ENCODE data around the gene TRMT2A.

Gene TRMT2A

GRCh38 chr22:20112623-20113511 lies 4.2 kb downstream of the TRMT2A start:
- Histone ChIP-seq H3K9me3 (ENCODE audit: control insufficient read depth, low read length) (no peaks in the 10 kb centered on the region), H3K27me3 (ENCODE audit: control insufficient read depth, insufficient read depth, low read length) (no peaks in the 10 kb centered on the region), H3K79me2 (no peaks in the 10 kb centered on the region), H3K36me3 (ENCODE audit: control insufficient read depth, insufficient read depth, low read length) (no peaks in the 10 kb centered on the region), H3K4me1 (no peaks in the 10 kb centered on the region), H3K4me3 (ENCODE audit: low read depth, low read length) (no peak overlapping the region), H3K4me2 (ENCODE audit: low read length) (no peak overlapping the region), H3K27ac (no peak overlapping the region), H2AFZ (no peak overlapping the region), H3K9ac (no peak overlapping the region)
- TF ChIP-seq, protein P1, sequence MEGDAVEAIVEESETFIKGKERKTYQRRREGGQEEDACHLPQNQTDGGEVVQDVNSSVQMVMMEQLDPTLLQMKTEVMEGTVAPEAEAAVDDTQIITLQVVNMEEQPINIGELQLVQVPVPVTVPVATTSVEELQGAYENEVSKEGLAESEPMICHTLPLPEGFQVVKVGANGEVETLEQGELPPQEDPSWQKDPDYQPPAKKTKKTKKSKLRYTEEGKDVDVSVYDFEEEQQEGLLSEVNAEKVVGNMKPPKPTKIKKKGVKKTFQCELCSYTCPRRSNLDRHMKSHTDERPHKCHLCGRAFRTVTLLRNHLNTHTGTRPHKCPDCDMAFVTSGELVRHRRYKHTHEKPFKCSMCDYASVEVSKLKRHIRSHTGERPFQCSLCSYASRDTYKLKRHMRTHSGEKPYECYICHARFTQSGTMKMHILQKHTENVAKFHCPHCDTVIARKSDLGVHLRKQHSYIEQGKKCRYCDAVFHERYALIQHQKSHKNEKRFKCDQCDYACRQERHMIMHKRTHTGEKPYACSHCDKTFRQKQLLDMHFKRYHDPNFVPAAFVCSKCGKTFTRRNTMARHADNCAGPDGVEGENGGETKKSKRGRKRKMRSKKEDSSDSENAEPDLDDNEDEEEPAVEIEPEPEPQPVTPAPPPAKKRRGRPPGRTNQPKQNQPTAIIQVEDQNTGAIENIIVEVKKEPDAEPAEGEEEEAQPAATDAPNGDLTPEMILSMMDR (IDR thresholded peaks at IDR 0.05): no peak

GRCh38 chr22:20111689-20112622 lies 5.1 kb downstream of the TRMT2A start:
- Histone ChIP-seq H3K4me2 (ENCODE audit: low read length) (no peak overlapping the region), H3K9me3 (ENCODE audit: control insufficient read depth, low read length) (no peaks in the 10 kb centered on the region), H3K36me3 (ENCODE audit: control insufficient read depth, insufficient read depth, low read length) (no peaks in the 10 kb centered on the region), H3K27ac (no peak overlapping the region), H3K4me1 (no peaks in the 10 kb centered on the region), H3K79me2 (no peaks in the 10 kb centered on the region), H3K27me3 (ENCODE audit: control insufficient read depth, insufficient read depth, low read length) (no peaks in the 10 kb centered on the region), H3K9ac (no peak overlapping the region), H3K4me3 (ENCODE audit: low read depth, low read length) (no peak overlapping the region), H2AFZ (no peak overlapping the region)
- TF ChIP-seq, protein P1 (IDR thresholded peaks at IDR 0.05): no peak

DNA sequence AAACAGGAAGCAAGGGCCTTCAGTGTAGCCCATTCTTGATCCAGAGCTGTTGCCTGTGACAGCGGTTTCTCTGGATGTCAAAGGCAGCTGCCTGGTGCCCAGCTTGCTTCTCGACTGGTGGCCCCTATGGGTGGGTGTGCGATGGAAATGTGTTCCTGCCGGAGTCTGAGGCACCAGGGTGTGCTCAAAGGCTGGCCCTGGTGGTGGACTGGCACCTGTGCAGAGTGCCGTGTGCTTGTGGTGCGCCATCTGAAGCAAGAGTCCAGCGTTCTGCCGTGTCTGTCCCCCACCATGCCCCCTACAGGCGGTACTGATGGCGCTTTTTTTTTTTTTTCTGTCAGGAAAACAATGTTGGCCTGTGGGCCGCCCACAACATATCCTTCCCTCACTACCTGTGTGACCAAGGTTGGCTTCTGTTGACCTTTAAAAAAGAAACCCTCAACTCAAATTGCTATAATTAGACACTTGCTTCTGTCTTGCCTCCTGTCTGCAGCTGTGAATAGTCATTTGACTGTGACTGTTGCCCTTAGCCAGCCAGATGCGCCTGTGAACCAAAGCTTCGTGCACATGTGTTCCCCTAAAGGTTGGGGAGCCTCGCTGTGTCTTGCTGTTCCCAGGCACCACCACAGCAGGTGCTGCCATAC lies 5.9 kb downstream of the TRMT2A start:
- no peaks in the 10 kb centered on the region for H3K79me2 ChIP-seq
- no peaks in the 10 kb centered on the region for H3K9me3 ChIP-seq (ENCODE audit: control insufficient read depth, low read length)
- H2AFZ ChIP-seq: no peak overlapping the region
- TF ChIP-seq, protein P1 (IDR thresholded peaks at IDR 0.05): no peak
- no peaks in the 10 kb centered on the region for H3K27me3 ChIP-seq (ENCODE audit: control insufficient read depth, insufficient read depth, low read length)
- H3K4me1 ChIP-seq: no peaks in the 10 kb centered on the region
- no peaks in the 10 kb centered on the region for H3K36me3 ChIP-seq (ENCODE audit: control insufficient read depth, insufficient read depth, low read length)
- H3K4me2 ChIP-seq (ENCODE audit: low read length): no peak overlapping the region
- no peak overlapping the region for H3K27ac ChIP-seq
- H3K9ac ChIP-seq: no peak overlapping the region
- H3K4me3 ChIP-seq (ENCODE audit: low read depth, low read length): no peak overlapping the region

DNA sequence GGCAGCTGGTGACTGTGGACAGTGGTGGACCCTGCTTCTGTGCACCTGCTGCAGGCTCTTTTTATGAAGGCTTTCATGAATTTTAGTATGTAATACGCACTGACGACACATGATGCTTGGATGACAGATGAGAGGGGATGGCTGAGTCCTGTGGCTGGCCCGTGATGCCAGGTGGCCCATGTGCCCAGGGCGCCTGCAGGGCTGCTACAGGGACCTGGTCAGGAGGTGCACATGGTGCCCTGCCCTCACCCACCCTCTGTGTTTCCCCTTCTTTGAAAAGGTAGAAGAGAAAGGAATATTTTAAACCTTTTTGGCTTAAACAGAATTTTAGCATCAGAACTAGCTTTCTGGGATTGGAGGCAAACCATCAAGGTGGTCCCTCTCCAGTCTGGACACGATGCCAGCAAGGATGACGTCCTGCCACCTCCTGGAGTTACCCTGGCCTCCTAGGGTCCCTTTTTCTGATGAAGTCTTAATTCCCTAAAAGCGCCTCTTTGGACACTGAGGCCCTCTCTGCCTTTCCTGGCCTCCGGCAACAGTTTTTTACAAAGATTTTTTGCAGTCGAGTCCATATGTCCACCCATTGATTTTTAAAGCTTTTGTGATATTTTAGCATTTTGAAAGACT lies 6.6 kb downstream of the TRMT2A start:
- Histone ChIP-seq H2AFZ (no peak overlapping the region), H3K9me3 (ENCODE audit: control insufficient read depth, low read length) (no peaks in the 10 kb centered on the region), H3K4me1 (no peaks in the 10 kb centered on the region), H3K4me2 (ENCODE audit: low read length) (no peak overlapping the region), H3K27ac (no peak overlapping the region), H3K4me3 (ENCODE audit: low read depth, low read length) (no peak overlapping the region), H3K27me3 (ENCODE audit: control insufficient read depth, insufficient read depth, low read length) (no peaks in the 10 kb centered on the region), H3K9ac (no peak overlapping the region), H3K79me2 (no peaks in the 10 kb centered on the region), H3K36me3 (ENCODE audit: control insufficient read depth, insufficient read depth, low read length) (no peaks in the 10 kb centered on the region)
- TF ChIP-seq, protein P1 (IDR thresholded peaks at IDR 0.05): no peak

All from parathyroid adenoma (tissue), 2 donors.